ENCODE data around the gene SUN2. TPM values are rescaled to one million over a fixed set of nuclear protein-coding genes. Genes with fewer than 3 reads are reported as not detected.

SUN2 gene
- total RNA-seq, 1 donor from 2014 or later: 70.5 TPM

- Mint-ChIP-seq H3K27me3 (no peaks in the 10 kb centered on the region), H3K36me3 (peaks cover 5% of the 10 kb centered on the region), H3K9me3 (no peaks in the 10 kb centered on the region), H3K4me1 (ENCODE audit: unreplicated experiment) (peaks cover 3% of the 10 kb centered on the region), H3K4me3 (no peak overlapping the region), H3K27ac (peak overlapping the region; percentile 86)
- TF ChIP-seq CTCF (conservative IDR thresholded peaks at IDR 0.05): peak; percentile 84
- no peak for DNase-seq (ENCODE audit: extremely low spot score, unreplicated experiment)
Observed at GRCh38 chr22:38733329-38733723, 22.5 kb downstream of the SUN2 start.

GRCh38 chr22:38732251-38732815, 23.5 kb downstream of the SUN2 start:
- no peak for DNase-seq (ENCODE audit: extremely low spot score, unreplicated experiment)
- Mint-ChIP-seq H3K36me3 (peaks cover 3% of the 10 kb centered on the region), H3K27me3 (no peaks in the 10 kb centered on the region), H3K4me1 (ENCODE audit: unreplicated experiment) (peaks cover 3% of the 10 kb centered on the region), H3K9me3 (no peaks in the 10 kb centered on the region), H3K4me3 (no peak overlapping the region), H3K27ac (peak overlapping the region; percentile 86)
- no peak for TF ChIP-seq CTCF (conservative IDR thresholded peaks at IDR 0.05)

- no peak overlapping the region for H3K27ac Mint-ChIP-seq
Observed at GRCh38 chr22:38731703-38732161, 24.1 kb downstream of the SUN2 start.

GRCh38 chr22:38730411-38730871, 25.4 kb downstream of the SUN2 start:
- Mint-ChIP-seq H3K27me3 (no peaks in the 10 kb centered on the region), H3K4me3 (no peak overlapping the region), H3K4me1 (ENCODE audit: unreplicated experiment) (peaks cover 3% of the 10 kb centered on the region), H3K36me3 (peaks cover 6% of the 10 kb centered on the region), H3K27ac (no peak overlapping the region), H3K9me3 (no peaks in the 10 kb centered on the region)
- no peak for DNase-seq (ENCODE audit: extremely low spot score, unreplicated experiment)
- no peak for TF ChIP-seq CTCF (conservative IDR thresholded peaks at IDR 0.05)

More at GRCh38 chr22:38731703-38732161, 24.1 kb downstream of the SUN2 start:
- Mint-ChIP-seq H3K9me3 (no peaks in the 10 kb centered on the region), H3K36me3 (peaks cover 3% of the 10 kb centered on the region), H3K27me3 (no peaks in the 10 kb centered on the region), H3K4me1 (ENCODE audit: unreplicated experiment) (peaks cover 3% of the 10 kb centered on the region), H3K4me3 (no peak overlapping the region)
- TF ChIP-seq CTCF (conservative IDR thresholded peaks at IDR 0.05): no peak
- DNase-seq (ENCODE audit: extremely low spot score, unreplicated experiment): no peak

GRCh38 chr22:38729946-38730345, 25.9 kb downstream of the SUN2 start:
- H3K27me3 Mint-ChIP-seq: no peaks in the 10 kb centered on the region
- no peak for DNase-seq (ENCODE audit: extremely low spot score, unreplicated experiment)
- peaks cover 3% of the 10 kb centered on the region for H3K4me1 Mint-ChIP-seq (ENCODE audit: unreplicated experiment)
- no peak for TF ChIP-seq CTCF (conservative IDR thresholded peaks at IDR 0.05)
- H3K27ac Mint-ChIP-seq: no peak overlapping the region
- peaks cover 11% of the 10 kb centered on the region for H3K36me3 Mint-ChIP-seq
- H3K4me3 Mint-ChIP-seq: no peak overlapping the region
- H3K9me3 Mint-ChIP-seq: no peaks in the 10 kb centered on the region
